ENCODE measurements around the gene KLF16.
A peak's percentile ranks its signal among the peaks of the same experiment; 100 is the strongest.

The KLF16 gene

GRCh38 chr19:1871630-1872029 lies 8.3 kb upstream of the KLF16 start:
- Histone ChIP-seq H3K9me3 (ENCODE audit: low read length) (no peaks in the 10 kb centered on the region), H3K4me3 (ENCODE audit: low read length) (no peak overlapping the region), H2AFZ (ENCODE audit: low read depth, low read length) (no peak overlapping the region), H3K27me3 (ENCODE audit: insufficient read depth, low read length) (no peaks in the 10 kb centered on the region), H3K36me3 (ENCODE audit: insufficient read depth, low read length) (peaks cover 13% of the 10 kb centered on the region), H3K4me1 (ENCODE audit: insufficient read depth, low read length) (peaks cover 20% of the 10 kb centered on the region)

- Histone ChIP-seq H3K36me3 (ENCODE audit: insufficient read depth, low read length) (peaks cover 13% of the 10 kb centered on the region), H3K4me3 (ENCODE audit: low read length) (no peak overlapping the region), H3K9me3 (ENCODE audit: low read length) (no peaks in the 10 kb centered on the region), H3K4me1 (ENCODE audit: insufficient read depth, low read length) (peaks cover 16% of the 10 kb centered on the region), H2AFZ (ENCODE audit: low read depth, low read length) (no peak overlapping the region), H3K27me3 (ENCODE audit: insufficient read depth, low read length) (no peaks in the 10 kb centered on the region)
Observed at GRCh38 chr19:1871140-1871597, 7.8 kb upstream of the KLF16 start.

GRCh38 chr19:1868971-1869370 lies 5.6 kb upstream of the KLF16 start:
- no peaks in the 10 kb centered on the region for H3K9me3 ChIP-seq (ENCODE audit: low read length)
- no peak overlapping the region for H3K4me3 ChIP-seq (ENCODE audit: low read length)
- H3K27me3 ChIP-seq (ENCODE audit: insufficient read depth, low read length), result no peaks in the 10 kb centered on the region
- no peak overlapping the region for H2AFZ ChIP-seq (ENCODE audit: low read depth, low read length)
- peaks cover 13% of the 10 kb centered on the region for H3K36me3 ChIP-seq (ENCODE audit: insufficient read depth, low read length)
- H3K4me1 ChIP-seq (ENCODE audit: insufficient read depth, low read length), result peaks cover 8% of the 10 kb centered on the region

GRCh38 chr19:1867349-1867724 lies 4.0 kb upstream of the KLF16 start:
- H3K4me1 ChIP-seq (ENCODE audit: insufficient read depth, low read length), result peaks cover 5% of the 10 kb centered on the region

GRCh38 chr19:1866693-1867348 lies 3.4 kb upstream of the KLF16 start:
- no peak overlapping the region for H2AFZ ChIP-seq (ENCODE audit: low read depth, low read length)
- H3K36me3 ChIP-seq (ENCODE audit: insufficient read depth, low read length), result peaks cover 8% of the 10 kb centered on the region
- H3K9me3 ChIP-seq (ENCODE audit: low read length), result no peaks in the 10 kb centered on the region
- no peak overlapping the region for H3K4me3 ChIP-seq (ENCODE audit: low read length)
- H3K4me1 ChIP-seq (ENCODE audit: insufficient read depth, low read length), result peaks cover 10% of the 10 kb centered on the region
- no peaks in the 10 kb centered on the region for H3K27me3 ChIP-seq (ENCODE audit: insufficient read depth, low read length)

More at GRCh38 chr19:1867349-1867724, 4.0 kb upstream of the KLF16 start:
- H3K9me3 ChIP-seq (ENCODE audit: low read length), result no peaks in the 10 kb centered on the region
- H3K4me3 ChIP-seq (ENCODE audit: low read length), result no peak overlapping the region
- H2AFZ ChIP-seq (ENCODE audit: low read depth, low read length), result no peak overlapping the region
- no peaks in the 10 kb centered on the region for H3K27me3 ChIP-seq (ENCODE audit: insufficient read depth, low read length)
- H3K36me3 ChIP-seq (ENCODE audit: insufficient read depth, low read length), result peaks cover 8% of the 10 kb centered on the region

GRCh38 chr19:1865172-1866010 lies 2.0 kb upstream of the KLF16 start:
- Histone ChIP-seq H2AFZ (ENCODE audit: low read depth, low read length) (peak overlapping the region; percentile 96), H3K4me1 (ENCODE audit: insufficient read depth, low read length) (peaks cover 24% of the 10 kb centered on the region), H3K36me3 (ENCODE audit: insufficient read depth, low read length) (peaks cover 3% of the 10 kb centered on the region), H3K4me3 (ENCODE audit: low read length) (peak overlapping the region; percentile 83), H3K9me3 (ENCODE audit: low read length) (no peaks in the 10 kb centered on the region), H3K27me3 (ENCODE audit: insufficient read depth, low read length) (no peaks in the 10 kb centered on the region)

GRCh38 chr19:1864480-1865171 lies 1.2 kb upstream of the KLF16 start:
- Histone ChIP-seq H2AFZ (ENCODE audit: low read depth, low read length) (peak overlapping the region; percentile 96), H3K9me3 (ENCODE audit: low read length) (no peaks in the 10 kb centered on the region), H3K36me3 (ENCODE audit: insufficient read depth, low read length) (no peaks in the 10 kb centered on the region), H3K27me3 (ENCODE audit: insufficient read depth, low read length) (no peaks in the 10 kb centered on the region), H3K4me1 (ENCODE audit: insufficient read depth, low read length) (peaks cover 32% of the 10 kb centered on the region), H3K4me3 (ENCODE audit: low read length) (peak overlapping the region; percentile 83)

- Histone ChIP-seq H3K9me3 (ENCODE audit: low read length) (no peaks in the 10 kb centered on the region), H3K4me3 (ENCODE audit: low read length) (peak overlapping the region; percentile 83), H3K4me1 (ENCODE audit: insufficient read depth, low read length) (peaks cover 39% of the 10 kb centered on the region), H2AFZ (ENCODE audit: low read depth, low read length) (peak overlapping the region; percentile 96), H3K27me3 (ENCODE audit: insufficient read depth, low read length) (no peaks in the 10 kb centered on the region), H3K36me3 (ENCODE audit: insufficient read depth, low read length) (no peaks in the 10 kb centered on the region)
Observed at GRCh38 chr19:1863638-1864479, 480 bp upstream of the KLF16 start.

GRCh38 chr19:1862424-1863327 lies 703 bp downstream of the KLF16 start:
- Histone ChIP-seq H3K27me3 (ENCODE audit: insufficient read depth, low read length) (no peaks in the 10 kb centered on the region), H3K4me1 (ENCODE audit: insufficient read depth, low read length) (peaks cover 43% of the 10 kb centered on the region)

GRCh38 chr19:1862068-1862423 lies 1.3 kb downstream of the KLF16 start:
- Histone ChIP-seq H3K36me3 (ENCODE audit: insufficient read depth, low read length) (no peaks in the 10 kb centered on the region), H3K4me1 (ENCODE audit: insufficient read depth, low read length) (peaks cover 48% of the 10 kb centered on the region), H3K4me3 (ENCODE audit: low read length) (peak overlapping the region; percentile 83), H3K27me3 (ENCODE audit: insufficient read depth, low read length) (no peaks in the 10 kb centered on the region), H2AFZ (ENCODE audit: low read depth, low read length) (no peak overlapping the region), H3K9me3 (ENCODE audit: low read length) (no peaks in the 10 kb centered on the region)

More at GRCh38 chr19:1862424-1863327, 703 bp downstream of the KLF16 start:
- Histone ChIP-seq H3K36me3 (ENCODE audit: insufficient read depth, low read length) (no peaks in the 10 kb centered on the region), H2AFZ (ENCODE audit: low read depth, low read length) (no peak overlapping the region), H3K4me3 (ENCODE audit: low read length) (peak overlapping the region; percentile 83), H3K9me3 (ENCODE audit: low read length) (no peaks in the 10 kb centered on the region)

- H3K4me3 ChIP-seq (ENCODE audit: low read length), result peak overlapping the region; percentile 83
- H2AFZ ChIP-seq (ENCODE audit: low read depth, low read length), result no peak overlapping the region
- no peaks in the 10 kb centered on the region for H3K36me3 ChIP-seq (ENCODE audit: insufficient read depth, low read length)
- H3K27me3 ChIP-seq (ENCODE audit: insufficient read depth, low read length), result no peaks in the 10 kb centered on the region
- H3K9me3 ChIP-seq (ENCODE audit: low read length), result no peaks in the 10 kb centered on the region
- peaks cover 51% of the 10 kb centered on the region for H3K4me1 ChIP-seq (ENCODE audit: insufficient read depth, low read length)
Observed at GRCh38 chr19:1861599-1862031, 1.8 kb downstream of the KLF16 start.
